CD4-positive, alpha-beta T cell treated with Interleukin-6 at 100 ng/mL for 8 hours (primary cell): ENCODE measurements around the gene COL16A1.
"Not testable (repeated sequence)": the region's sequence is repeated elsewhere in the genome, so short reads cannot be mapped to it uniquely, and the experiment has no call there.

Source experiments
- DNase-seq: peaks from one replicate; pipeline ENCODE4 v3.0.0-alpha.2; 2020; ENCODE audit warnings: mixed read lengths, low spot score

COL16A1 gene

DNA sequence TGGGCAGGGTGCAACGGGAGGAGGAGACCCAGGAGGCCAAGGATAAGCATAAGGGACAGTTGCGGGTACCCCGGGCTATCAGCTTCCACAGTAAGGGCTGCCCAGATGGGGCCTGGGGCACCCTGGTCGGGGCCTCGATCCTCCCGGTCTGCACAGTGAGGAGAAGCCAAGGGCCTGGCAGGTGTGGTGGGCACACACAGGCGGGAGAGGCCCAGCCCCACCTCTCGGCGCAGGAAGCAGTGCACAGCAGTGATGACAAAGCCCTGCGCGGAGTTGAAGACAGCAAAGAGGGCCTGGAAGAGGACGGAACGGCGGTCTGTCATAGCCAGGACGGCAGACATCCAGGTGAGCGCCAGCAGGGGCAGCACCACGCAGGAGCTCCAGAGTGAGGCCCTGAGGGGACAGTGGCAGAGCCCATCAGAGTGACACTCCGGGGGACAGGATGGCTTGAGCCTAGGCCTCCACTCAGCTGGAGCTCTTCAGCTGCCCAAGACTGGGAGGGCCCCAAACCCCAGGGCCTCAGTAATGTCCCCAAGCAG, 29.0 kb upstream of the COL16A1 start:
- DNase-seq = no peak

DNA sequence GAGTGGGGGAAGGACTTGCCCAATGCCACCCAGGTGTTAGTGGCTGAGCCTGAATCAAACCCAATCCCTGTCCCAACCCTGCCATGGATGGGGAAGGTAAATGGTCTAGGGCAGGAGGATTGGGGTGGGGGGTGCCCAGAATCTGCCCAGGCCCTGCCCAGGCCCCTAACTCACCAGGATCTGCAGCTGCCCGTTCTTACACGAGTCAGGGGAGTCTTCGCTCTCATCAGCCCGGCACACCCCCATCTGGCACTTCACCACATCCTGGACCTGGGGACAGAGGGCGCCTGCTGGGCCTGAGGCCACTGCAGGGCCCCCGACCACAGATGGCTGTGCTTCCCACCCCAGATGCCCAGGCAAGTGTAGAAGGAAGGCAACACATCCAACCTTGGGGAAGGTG, 28.5 kb upstream of the COL16A1 start:
- no peak for DNase-seq

DNA sequence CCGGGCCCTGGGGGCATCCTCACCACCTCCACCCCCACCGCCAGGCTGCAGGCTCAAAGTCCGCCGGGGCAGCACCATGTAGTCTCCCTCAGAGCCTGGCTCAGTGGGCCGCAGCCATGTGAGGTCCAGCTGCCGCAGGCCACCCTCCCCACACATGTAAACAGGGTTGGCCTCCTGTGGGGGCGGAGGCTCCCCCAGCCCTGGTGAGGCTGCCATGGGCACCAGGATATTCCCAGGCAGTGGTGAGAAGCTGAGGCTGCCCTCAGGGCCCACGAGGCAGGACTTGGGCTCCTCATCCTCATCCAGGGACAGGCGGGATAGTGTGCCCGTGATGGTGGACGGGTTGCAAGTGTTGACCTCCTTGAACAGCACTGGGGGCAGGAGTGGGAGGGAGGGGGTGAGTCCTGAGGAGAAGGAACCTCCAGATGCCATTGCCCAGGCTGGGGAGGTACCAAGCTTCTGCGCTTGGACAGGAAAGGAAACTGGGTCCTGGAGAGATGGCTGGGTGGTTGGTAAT, 27.3 kb upstream of the COL16A1 start:
- DNase-seq = no peak

DNA sequence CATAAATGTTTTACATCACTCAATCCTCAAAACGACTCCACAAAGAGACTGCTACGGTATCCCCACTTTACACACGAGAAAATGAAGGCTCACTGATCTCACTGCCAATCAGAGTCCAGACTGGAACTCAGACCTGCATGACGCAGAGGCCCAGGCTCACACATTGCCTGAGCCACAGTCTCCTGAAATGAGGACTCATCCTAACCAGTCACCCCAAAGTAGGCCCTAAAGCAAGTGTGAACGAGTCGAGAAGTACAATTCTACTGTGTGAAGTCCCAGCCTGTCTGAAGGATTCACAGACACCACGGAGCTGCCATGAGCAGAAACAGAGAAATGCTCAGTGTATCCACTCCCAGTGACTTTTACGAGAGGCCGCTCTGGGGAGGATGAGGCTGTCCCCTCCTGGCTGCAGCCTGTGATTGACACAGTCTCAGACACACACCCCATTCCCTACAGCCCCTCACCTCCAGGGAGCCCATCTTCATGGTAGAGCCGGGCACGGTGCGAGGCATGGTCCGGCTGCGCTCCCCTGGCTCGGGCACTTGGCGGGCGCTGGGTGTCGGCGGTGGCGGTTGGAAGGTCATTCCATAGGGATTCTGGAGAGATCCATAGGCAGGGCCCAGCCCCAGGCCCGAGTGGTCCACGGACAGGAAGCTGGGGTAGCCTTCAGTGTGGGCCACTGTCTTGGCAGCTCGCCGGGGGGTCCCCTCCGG, 26.7 kb upstream of the COL16A1 start:
- DNase-seq = no peak

DNA sequence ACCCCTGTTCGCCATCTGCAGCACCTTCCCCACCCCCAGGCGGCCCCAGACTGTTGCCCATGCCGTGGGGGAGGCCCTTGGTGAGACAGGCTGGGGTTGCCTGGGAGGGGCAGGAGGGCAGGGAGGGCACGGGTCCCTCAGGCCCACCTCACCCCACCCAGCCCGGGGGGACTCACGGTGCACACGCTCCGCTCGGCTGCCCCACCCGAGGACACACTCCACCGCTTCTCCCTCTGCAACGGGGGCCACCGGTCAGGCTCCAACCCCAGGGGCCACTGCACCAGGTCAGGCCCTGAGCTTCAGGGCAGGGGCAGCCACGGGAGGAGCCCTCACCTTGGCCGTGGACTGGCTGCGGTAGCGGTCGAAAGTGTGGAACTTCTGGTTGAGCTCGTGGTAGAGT, 24.0 kb upstream of the COL16A1 start:
- no peak for DNase-seq

DNA sequence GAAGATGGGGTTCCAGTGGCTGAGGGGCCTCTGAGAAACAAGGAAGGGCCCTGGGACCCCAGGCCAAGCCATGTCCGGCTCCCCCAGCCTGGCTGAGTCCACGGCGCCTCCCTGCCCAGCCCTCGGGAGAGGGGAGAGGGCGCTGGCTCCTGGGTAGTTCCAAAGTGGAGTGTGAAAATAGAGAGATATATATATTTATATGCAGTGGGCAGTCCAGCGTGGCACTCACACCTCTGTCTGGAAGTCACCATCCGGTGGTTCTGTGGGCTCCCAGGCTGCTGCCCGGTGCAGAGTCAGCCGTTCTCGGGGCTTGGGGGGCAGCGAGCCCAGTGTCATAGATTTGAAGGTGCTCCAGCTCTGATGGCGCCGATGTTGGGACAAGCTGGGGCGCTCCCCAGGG, 23.4 kb upstream of the COL16A1 start:
- no peak for DNase-seq

DNA sequence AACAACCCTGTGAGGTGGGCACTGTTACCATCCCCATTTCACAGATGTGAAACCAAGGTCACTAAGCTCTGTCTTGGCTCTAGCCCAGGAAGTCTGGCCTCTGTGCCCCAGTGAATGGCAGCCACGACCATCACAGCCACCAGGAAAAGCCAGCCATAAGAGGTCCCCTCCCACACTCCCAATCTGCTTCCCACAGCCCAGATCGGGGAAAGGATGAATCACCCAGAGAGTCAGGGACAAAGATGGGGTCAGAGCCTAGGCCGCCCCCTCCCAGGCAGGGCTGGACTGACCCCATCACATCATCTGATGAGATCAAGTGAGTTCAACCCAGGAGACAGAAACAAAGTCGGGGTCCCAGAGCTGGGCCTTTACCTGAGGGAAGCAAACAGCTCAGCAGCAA, 22.9 kb upstream of the COL16A1 start:
- no peak for DNase-seq

DNA sequence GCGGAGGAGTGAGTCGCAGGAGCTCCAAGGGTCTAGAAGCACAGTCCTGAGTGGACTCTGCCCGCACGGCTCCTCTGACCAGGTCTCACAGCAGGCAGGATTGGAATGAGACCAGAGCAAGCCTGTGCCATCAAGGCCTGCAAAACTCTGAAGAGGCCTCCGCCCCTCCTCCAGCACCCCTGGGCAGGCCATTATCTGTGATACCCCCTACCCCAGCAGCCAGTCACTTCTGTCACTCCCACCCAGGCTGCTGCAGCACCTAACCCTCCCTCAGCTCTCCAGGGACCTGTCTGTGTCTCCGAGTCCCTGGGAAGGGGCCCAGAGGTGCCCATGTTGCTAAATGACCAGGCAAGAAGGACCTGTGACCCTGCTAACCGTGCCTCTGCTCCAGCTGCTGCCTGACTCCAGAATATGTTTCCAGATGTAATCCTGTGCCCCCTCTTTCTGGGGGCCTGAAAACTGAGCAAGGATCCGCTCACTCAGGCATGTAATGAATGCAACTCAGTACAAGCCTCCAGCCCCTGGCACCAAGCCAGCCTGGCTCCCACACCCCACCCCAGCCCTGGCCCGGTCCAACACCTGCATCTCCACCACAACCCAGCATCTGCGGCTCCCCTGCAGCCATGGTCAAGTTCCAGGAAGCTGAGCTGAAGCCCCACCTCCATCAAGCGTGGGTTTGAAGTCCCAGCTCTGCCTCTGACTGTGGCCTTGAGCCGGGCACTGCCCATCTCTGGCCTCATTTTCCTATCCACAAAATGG, 22.1 kb upstream of the COL16A1 start:
- DNase-seq = no peak

DNA sequence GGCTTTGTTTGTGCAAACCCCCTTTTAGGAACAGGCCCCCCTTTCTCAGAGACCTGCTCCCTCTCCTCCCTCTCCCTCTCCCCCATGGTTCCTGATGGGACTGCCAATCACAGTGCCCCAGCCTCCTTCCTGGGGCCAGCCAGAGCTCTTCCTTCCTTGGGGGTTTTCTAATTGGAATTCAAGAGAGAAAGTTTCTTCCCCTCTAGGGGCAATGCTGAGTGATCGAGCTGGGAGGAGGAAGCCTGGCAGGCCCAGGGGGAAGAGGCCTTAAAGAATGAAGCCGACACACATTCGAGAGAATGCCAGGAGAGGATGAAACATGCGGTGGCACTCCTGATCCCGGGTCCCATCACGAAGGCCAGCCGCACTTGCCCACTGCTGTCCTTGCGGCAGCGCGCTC, 21.3 kb upstream of the COL16A1 start:
- no peak for DNase-seq

DNA sequence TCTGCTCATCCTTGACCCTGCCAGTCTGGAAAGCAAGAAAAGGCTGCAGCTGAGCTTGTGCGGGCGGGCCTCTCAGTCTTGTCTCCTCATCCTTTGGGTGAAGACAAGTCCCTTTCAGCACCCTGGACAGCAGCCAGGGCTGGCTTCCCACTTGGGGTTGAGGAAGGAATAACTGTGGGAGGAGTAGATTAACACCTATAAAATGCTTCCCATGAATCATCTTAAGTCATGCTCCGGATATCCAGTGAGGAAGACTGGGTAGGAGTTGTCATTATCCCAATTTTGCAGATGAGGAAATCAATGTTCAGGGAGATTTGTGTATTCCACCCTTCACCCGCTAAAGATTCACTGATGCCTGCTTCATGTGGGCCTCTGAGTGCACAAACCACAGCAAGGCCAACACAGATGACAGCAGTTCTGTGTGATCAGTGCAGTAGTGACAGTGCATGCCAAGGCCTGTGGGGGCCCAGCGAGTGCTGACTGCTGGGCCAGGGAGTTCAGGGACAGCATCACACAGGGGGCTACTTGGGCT, 20.1 kb upstream of the COL16A1 start:
- no peak for DNase-seq

DNA sequence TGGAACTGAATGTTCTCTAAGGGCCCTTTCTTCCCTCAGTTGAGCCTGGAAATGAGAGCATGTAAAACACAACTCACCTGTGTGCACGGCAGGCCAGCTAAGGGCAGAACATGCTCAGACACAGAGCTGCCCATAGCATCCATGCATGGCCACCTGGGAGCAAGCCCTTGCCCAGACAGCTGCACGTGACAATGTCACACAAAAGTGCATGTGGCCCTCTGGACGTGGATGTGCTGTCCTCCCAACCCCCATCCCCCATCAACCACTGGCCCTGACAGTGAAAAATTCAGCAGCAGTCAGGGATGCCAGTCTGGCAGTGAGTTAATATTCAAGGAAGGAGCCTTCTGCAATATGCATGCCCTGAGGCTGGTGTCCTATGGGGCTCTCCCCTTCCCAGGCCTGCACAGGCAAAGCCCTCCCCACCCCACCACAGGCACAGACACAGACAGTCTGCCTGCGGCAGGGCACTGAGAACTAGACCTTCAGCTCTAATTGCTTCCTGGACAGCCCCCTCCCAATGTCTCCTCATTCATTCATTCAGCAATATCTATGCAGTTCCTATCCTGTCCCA, 14.6 kb upstream of the COL16A1 start:
- DNase-seq = no peak

DNA sequence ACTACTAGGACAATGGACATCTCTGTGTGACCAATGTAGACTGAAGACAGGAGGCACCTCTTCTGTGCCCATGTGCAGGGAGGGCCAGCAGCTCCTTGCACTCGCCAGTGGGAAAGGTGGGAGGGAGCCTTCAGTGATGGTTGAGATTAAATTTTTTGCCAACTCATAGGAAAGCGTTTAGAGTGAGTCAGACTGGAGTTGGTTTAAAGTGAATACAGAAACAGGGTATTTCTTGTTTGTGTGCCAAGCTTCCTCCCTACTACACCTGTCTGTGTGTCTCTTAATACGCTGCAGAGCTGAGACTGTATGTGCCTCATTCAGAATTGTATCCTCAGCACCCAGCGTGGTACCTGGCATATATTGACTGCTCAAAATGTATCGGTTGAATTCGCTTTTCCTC, 13.5 kb upstream of the COL16A1 start:
- no peak for DNase-seq

DNA sequence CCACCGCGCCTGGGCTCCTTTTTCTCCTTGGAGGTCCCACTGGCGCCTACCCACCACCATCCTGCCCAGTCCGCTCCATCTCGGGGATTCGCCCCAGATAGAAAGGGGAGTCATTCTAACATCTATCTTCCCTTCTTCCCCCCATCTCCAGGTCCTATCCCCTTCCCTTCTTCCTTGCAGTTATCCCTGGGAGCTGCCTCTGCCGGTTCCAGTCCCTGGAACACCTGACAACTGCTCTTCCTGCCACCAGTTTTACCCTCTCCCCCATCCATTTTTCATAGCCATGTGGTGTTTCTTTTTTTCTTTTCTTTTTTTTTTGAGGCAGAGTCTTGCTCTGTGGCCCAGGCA, 12.0 kb upstream of the COL16A1 start:
- no peak for DNase-seq

DNA sequence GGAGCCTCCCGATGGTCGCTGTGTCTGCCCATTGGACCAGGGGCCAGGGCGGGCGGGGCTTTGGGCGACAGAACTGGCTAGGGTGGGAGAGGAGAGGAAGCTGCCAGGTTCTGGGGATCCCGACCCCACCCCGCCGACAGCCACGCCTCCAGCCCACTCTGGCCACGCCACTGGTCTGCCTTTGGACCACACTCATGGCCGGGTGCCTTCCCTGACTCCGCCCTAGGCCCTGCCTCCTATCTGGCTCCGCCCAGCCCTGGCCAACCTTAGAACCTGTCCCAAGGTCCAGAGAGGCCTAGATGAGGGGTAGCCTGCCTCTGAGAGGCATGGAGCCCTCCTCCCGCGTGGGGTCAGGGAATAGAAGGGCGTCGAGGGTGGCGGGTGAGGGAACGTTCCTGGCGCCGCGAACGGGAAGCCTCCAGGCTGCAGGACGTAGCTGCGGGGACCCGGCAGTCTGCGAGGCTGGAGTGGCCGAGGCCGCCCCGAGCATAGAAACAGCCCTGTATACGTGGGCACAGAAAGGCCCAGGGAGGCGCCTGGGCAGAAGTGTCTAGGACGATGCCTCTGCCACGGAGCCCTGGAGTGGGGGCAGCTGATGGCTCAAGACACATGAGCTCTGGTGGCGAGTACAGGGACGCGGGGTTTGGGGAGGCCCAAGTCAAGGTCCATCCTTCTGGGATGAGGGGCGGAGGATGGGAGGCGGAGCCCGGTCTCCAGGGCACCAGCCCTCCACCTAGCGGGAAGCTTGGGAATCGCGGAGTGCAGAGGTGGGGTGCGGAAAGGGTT, 11.5 kb upstream of the COL16A1 start:
- no peak for DNase-seq

DNA sequence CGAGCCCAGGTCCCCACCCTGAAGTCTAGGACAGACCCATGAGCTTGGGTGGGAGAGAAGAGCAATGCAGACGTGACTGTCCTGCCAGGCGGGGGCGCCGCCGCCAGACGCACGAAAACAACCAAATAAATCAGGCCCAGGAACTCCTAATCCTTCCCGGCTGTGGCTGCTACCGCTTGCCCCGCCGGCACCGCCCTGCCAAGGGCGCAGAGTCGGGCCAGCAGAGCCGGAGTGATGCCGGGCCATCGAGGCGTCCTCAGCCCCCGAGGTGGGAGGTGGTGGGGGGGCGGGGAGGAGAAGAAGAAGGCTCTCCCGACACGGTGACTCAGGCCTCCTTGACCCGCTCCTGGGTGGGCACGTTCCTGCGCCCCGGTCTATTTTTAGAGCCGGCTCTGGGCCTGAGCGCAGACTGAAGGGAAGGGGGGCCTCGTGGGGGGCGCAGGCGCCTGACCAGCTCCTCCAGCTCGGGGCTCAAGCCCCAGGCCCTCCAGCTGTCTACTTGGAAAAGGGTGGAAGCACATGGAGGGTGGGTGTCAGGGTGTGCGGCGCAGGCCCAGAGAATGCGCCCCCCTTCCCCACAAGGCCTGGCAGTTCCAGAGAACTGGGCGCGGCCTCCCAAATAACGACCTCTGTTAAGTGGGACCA, 10.7 kb upstream of the COL16A1 start:
- DNase-seq = peak; percentile 10

DNA sequence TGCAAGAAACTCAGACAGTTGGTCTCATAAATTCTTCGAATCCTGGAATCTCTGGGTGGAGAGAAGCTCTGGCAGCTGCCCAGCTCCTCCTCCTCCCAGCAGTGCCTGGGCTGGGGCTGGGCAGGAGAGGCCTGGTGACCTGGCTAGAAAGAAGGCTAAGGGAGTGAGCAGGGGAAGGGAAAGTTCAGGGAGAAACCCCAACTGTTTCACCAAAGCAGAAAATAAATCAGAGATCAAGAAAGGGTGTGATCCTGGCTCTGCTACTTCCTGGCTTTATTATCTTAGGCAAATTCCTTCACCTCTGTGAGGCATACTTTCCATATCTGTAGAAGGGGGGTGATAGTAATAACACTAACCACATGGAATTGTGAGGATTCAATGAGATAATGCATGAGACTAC, 8.8 kb upstream of the COL16A1 start:
- DNase-seq = no peak

DNA sequence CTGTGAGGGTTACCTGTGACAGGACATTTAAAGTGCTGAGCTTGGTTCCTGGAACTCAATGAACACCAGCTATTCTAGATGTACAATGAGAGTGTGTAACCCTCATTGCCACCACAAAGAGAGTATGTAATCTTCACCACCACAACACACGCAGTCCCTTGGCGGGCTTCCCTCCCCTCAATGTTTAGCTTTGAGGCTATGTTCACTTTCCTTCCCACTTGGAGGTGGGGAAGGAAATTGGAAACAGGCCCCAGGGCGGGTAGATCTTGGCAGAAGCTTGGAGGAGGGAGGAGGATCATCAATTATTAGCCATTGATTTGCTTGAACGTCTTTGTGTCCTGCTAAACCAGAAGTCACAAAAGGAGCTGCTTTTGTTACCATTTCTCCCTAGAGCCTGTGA, 8.3 kb upstream of the COL16A1 start:
- no peak for DNase-seq

DNA sequence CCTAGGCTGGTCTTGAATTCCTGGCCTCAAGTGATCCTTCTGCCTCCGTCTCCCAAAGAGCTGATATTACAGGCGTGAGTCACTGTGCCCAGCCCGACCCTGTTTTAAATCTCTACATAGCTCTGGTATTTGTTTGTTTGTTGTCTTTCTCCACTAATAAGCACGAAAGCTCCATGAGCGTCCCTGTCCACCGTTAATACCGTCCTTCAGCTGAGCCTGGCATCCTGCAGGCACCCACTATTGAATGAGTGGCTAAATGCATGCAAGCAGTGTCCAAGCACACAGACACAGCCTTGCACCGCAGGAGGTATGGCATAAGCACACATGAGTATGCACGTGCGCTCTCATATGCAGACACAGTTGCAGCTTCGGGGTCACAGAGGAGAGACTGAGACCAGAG, 4.5 kb upstream of the COL16A1 start:
- DNase-seq = no peak

DNA sequence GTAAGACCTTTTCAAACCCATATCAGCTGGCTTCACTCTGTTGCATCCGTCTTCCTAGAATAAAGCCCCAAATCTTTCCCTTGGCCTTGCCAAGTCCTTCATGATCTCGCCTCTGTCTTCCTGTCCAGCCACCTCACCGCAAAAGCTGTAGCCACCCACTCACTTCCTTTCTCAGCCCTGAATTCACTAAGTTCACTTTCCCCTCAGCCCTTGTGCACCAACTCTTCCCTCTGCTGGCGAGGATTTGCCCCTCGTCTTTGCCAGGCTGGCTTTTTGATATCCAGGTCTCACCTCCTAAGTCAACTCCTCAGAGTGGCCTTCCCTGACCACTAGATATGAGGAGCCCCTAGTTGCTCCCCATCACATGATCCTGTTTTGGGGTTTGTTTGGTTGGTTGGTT, 3.9 kb upstream of the COL16A1 start:
- DNase-seq = no peak

DNA sequence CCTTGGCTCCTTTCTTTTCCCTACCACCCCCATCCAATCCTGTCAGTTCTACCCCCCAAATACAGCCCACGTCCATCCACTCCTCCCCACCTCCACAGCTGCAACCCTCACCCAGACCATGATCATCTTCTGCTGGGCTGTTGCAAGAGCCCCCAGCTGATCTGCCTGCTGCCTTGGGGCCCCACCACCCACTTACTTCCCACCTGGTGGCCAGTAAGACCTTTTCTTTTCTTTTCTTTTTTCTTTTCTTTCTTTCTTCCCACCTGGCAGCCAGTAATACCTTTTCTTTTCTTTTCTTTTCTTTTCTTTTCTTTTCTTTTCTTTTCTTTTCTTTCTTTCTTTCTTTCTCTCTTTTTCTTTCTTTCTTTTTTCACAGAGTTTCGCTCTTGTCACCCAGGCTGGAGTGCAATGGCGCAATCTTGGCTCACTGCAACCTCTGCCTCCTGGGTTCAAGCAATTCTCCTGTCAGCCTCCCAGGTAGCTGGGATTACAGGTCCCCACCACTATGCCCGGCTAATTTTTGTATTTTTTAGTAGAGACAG, 3.3 kb upstream of the COL16A1 start:
- DNase-seq = not testable (repeated sequence)

DNA sequence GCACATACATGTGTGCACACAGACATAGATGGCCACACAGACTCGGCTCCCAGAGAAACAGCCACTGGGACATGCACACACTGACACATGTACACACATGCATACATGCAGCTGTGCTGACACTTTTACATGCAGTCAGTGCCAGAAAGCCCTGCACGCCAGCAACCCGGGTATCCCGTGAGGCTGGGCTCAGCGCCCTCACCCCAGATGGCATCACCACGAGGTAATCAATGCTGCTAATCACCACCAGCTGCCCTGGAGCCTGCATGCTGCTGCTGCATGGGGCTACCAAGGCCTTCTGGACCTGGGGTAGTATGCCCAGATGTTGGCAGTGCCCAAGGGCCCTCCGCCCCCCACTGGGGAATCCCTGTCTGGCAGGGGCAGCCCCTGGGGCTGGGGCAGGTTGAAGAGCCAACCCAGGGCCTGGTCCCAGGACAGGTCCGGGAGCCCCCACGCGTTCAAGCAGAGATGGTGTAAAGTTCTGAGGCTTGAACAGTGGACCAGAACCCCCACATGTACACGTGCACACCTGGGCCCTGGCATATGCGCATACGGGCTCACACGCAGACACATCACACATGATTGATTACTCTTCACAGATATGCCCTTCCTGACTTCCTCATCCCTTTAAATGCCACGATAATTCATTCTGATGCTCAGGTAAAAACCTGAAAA, 2.7 kb upstream of the COL16A1 start:
- no peak for DNase-seq
